Kidney glomerular epithelial cell (primary cell): ENCODE data around the gene CD86.

Source experiments
- DNase-seq: peaks from one replicate; lab custom pipeline; 2025; lab: John Stamatoyannopoulos, UW

Gene CD86

GRCh38 chr3:122060040-122060698, 5.0 kb downstream of the CD86 start:
- DNase-seq, result no peak

- DNase-seq, result no peak
These were observed 8.7 kb downstream of the CD86 start for GRCh38 chr3:122063908-122064307.

- no peak for DNase-seq
These were observed 9.2 kb downstream of the CD86 start for GRCh38 chr3:122064326-122064725.

- DNase-seq, result no peak
These were observed 11.4 kb downstream of the CD86 start for GRCh38 chr3:122066331-122067213.

- no peak for DNase-seq
These were observed 12.0 kb downstream of the CD86 start for GRCh38 chr3:122067214-122067550.

GRCh38 chr3:122067588-122068240, 12.6 kb downstream of the CD86 start:
- DNase-seq, result no peak

- no peak for DNase-seq
These were observed 19.6 kb downstream of the CD86 start for GRCh38 chr3:122074621-122075265.

GRCh38 chr3:122076491-122077292, 21.5 kb downstream of the CD86 start:
- DNase-seq, result no peak

GRCh38 chr3:122077293-122078234, 22.4 kb downstream of the CD86 start:
- DNase-seq, result no peak

- DNase-seq, result no peak
These were observed 23.2 kb downstream of the CD86 start for GRCh38 chr3:122078235-122078935.

- DNase-seq, result no peak
These were observed 24.5 kb downstream of the CD86 start for GRCh38 chr3:122079524-122080206.

GRCh38 chr3:122080207-122080587, 25.0 kb downstream of the CD86 start:
- no peak for DNase-seq

GRCh38 chr3:122081543-122082247, 26.5 kb downstream of the CD86 start:
- no peak for DNase-seq

GRCh38 chr3:122082357-122082756, 27.2 kb downstream of the CD86 start:
- no peak for DNase-seq

- DNase-seq, result no peak
These were observed 29.6 kb downstream of the CD86 start for GRCh38 chr3:122084799-122085198.

- DNase-seq, result no peak
These were observed 30.5 kb downstream of the CD86 start for GRCh38 chr3:122085673-122086072.

- DNase-seq, result no peak
These were observed 33.4 kb downstream of the CD86 start for GRCh38 chr3:122088531-122088930.

- no peak for DNase-seq
These were observed 36.6 kb downstream of the CD86 start for GRCh38 chr3:122091602-122092295.
